ENCODE data around the gene PAPSS2.

DNA sequence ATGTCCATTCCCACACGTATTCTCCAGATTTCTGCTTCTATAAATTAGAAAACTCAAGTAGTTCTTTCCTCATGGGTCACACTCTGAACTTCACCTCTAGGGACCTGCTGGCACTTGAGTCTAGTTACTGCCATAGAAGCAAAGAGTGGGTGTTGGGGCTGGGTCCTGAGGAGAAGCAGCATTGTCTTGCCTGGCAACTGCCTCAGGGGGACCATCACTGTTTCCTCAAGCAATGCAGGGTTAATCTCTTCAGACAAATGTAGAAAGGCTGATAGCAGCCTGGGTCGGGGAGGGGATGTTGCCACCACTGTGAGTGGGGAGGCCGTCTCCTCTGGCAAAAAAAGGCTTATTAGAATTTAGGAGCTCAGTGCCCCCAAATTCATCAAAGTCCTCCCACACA, 20.2 kb upstream of the PAPSS2 start:
- TF ChIP-seq POLR2A (IDR thresholded peaks at IDR 0.05) (no peak), POLR2AphosphoS5 (IDR thresholded peaks at IDR 0.05) (no peak), EP300 (IDR thresholded peaks at IDR 0.05) (no peak)
- TF ChIP-seq, protein P1, sequence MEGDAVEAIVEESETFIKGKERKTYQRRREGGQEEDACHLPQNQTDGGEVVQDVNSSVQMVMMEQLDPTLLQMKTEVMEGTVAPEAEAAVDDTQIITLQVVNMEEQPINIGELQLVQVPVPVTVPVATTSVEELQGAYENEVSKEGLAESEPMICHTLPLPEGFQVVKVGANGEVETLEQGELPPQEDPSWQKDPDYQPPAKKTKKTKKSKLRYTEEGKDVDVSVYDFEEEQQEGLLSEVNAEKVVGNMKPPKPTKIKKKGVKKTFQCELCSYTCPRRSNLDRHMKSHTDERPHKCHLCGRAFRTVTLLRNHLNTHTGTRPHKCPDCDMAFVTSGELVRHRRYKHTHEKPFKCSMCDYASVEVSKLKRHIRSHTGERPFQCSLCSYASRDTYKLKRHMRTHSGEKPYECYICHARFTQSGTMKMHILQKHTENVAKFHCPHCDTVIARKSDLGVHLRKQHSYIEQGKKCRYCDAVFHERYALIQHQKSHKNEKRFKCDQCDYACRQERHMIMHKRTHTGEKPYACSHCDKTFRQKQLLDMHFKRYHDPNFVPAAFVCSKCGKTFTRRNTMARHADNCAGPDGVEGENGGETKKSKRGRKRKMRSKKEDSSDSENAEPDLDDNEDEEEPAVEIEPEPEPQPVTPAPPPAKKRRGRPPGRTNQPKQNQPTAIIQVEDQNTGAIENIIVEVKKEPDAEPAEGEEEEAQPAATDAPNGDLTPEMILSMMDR (IDR thresholded peaks at IDR 0.05), result no peak

Measured in sigmoid colon (tissue), 4 donors.